IPS DF 6.9 (cell line): ENCODE results near the gene SPATA31D4.

ENCODE experiments used
- DNase-seq: peaks from one replicate; pipeline ENCODE4 v3.0.0-alpha.2; 2013; ENCODE audit warnings: low read depth, low spot score
- H3K27ac ChIP-seq: one replicate; pipeline ENCODE4 v1.5.1; 2013; ENCODE audit warnings: low read length, control low read depth
- H3K27me3 ChIP-seq: 2 replicates; pipeline ENCODE4 v1.6.1; 2013; ENCODE audit warnings: mild to moderate bottlenecking, low read length; ENCODE audit not compliant: control insufficient read depth, insufficient read depth
- H3K36me3 ChIP-seq: 2 replicates; pipeline ENCODE4 v1.6.1; 2013; ENCODE audit warnings: low read length; ENCODE audit not compliant: control insufficient read depth, insufficient read depth
- H3K4me1 ChIP-seq: 2 replicates; pipeline ENCODE4 v1.6.1; 2013; ENCODE audit warnings: low read length; ENCODE audit not compliant: control insufficient read depth, insufficient read depth
- H3K4me3 ChIP-seq: 2 replicates; pipeline ENCODE4 v1.5.1; 2013; ENCODE audit warnings: mild to moderate bottlenecking, low read length
- H3K9me3 ChIP-seq: 2 replicates; pipeline ENCODE4 v1.6.1; 2013; ENCODE audit warnings: low read length, inconsistent platforms; ENCODE audit not compliant: control insufficient read depth, insufficient read depth
- WGBS: extraction: QIAGEN DNeasy Blood & Tissue Kit; methylation state at CpG from one replicate; pipeline ENCODE4 v1.1.7; 2013; ENCODE audit warnings: mixed read lengths, missing lambda C conversion rate; ENCODE audit not compliant: insufficient read length, insufficient coverage; 5-methylcytosine and 5-hydroxymethylcytosine counted together

Gene SPATA31D4

GRCh38 chr9:81955625-81956024 lies 27.4 kb downstream of the SPATA31D4 start:
- no peaks in the 10 kb centered on the region for H3K36me3 ChIP-seq
- H3K4me1 ChIP-seq = no peaks in the 10 kb centered on the region
- H3K27me3 ChIP-seq = no peaks in the 10 kb centered on the region
- no peak overlapping the region for H3K27ac ChIP-seq
- H3K4me3 ChIP-seq = no peak overlapping the region
- H3K9me3 ChIP-seq = 0 out of 2 replicates have a peak, but pooled peaks cover 3% of the 10 kb centered on the region
- DNase-seq = no peak

DNA sequence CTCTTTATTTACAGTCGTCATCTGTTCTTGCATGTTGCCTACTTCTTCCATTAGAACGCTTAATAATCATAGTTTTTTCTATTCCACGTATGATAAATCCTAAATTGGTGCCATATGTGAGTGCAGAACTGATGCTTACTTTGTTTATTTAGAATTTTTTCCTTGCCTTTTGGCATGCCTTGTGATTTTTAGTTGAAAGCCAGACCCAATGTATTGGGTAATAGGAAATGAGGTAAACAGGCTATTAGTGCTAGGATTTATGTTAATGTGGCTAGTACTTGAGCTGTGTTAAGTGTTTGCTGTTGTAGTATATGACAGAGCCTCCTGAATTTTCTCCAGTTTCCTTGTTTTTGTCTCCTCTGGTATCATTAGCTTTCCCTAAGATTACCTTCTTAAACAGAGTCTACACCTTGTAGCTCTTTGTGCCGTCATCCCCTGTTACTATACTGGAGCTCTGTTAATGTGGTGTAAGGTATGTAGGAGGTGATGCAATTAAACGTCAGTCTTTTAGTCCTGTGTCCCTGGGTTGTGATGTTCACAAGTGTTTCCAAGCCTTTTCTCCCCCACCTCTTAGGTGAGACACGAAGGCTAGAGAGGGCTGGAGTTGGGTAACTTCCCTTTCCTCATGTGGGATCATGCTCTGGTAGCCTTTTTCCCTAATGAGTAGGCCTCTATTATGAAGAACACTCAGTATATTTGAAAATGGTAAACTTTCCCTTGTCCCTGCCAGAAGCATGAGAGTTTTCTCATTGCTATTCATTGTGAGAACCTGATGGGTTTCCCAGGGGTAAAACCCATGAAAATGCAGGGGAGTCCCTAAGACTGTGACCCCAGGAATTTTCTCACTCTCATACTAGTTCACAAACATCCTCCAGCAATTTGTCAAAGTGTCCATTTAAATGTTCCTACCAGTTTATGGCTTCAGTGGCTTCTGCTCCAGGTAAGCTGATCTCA lies 36.3 kb downstream of the SPATA31D4 start:
- Histone ChIP-seq H3K9me3 (no peaks in the 10 kb centered on the region), H3K36me3 (no peaks in the 10 kb centered on the region), H3K27me3 (no peaks in the 10 kb centered on the region), H3K4me3 (no peak overlapping the region), H3K27ac (no peak overlapping the region), H3K4me1 (no peaks in the 10 kb centered on the region)
- DNase-seq = no peak
- WGBS = no CpG with 5 or more reads among the region's 6 CpGs

DNA sequence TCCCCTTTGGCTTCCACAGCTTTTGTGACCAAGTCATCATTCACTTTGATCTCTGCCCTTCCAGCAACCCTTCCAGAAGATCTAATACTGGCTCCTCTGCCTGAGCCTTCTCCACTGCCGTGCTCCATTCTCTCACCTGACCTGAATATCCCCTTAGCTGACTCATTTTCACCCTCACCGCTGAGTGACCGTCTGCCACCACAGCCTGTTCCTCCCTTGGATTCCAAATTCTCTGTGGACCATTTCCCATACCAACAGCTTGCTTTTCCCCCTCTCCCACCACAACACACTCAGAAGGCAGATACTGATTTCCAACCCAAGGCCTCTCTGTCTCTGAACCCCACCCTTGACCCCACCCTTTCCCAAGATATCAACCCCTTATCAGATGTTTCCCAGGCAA lies 39.8 kb downstream of the SPATA31D4 start:
- DNase-seq = no peak
- H3K27me3 ChIP-seq = no peaks in the 10 kb centered on the region
- no peaks in the 10 kb centered on the region for H3K36me3 ChIP-seq
- H3K27ac ChIP-seq = no peak overlapping the region
- H3K4me1 ChIP-seq = no peaks in the 10 kb centered on the region
- H3K4me3 ChIP-seq = no peak overlapping the region
- H3K9me3 ChIP-seq = no peaks in the 10 kb centered on the region
- no CpG with 5 or more reads among the region's 3 CpGs for WGBS

- no peaks in the 10 kb centered on the region for H3K36me3 ChIP-seq
- no peak overlapping the region for H3K27ac ChIP-seq
- no peaks in the 10 kb centered on the region for H3K4me1 ChIP-seq
- H3K4me3 ChIP-seq = no peak overlapping the region
- DNase-seq = no peak
- no peaks in the 10 kb centered on the region for H3K27me3 ChIP-seq
- H3K9me3 ChIP-seq = no peaks in the 10 kb centered on the region
These were observed 41.7 kb downstream of the SPATA31D4 start for GRCh38 chr9:81969971-81970370.

GRCh38 chr9:81971727-81972126 lies 43.5 kb downstream of the SPATA31D4 start:
- no peaks in the 10 kb centered on the region for H3K27me3 ChIP-seq
- no peaks in the 10 kb centered on the region for H3K9me3 ChIP-seq
- no peak overlapping the region for H3K4me3 ChIP-seq
- no peaks in the 10 kb centered on the region for H3K36me3 ChIP-seq
- no peaks in the 10 kb centered on the region for H3K4me1 ChIP-seq
- no peak for DNase-seq
- no peak overlapping the region for H3K27ac ChIP-seq

- H3K36me3 ChIP-seq = no peaks in the 10 kb centered on the region
- WGBS = no CpG with 5 or more reads among the region's 5 CpGs
- no peaks in the 10 kb centered on the region for H3K27me3 ChIP-seq
- no peak overlapping the region for H3K4me3 ChIP-seq
- H3K4me1 ChIP-seq = no peaks in the 10 kb centered on the region
- no peak overlapping the region for H3K27ac ChIP-seq
- no peaks in the 10 kb centered on the region for H3K9me3 ChIP-seq
- no peak for DNase-seq
These were observed 46.5 kb downstream of the SPATA31D4 start for GRCh38 chr9:81974764-81975163.

- no peak overlapping the region for H3K27ac ChIP-seq
- H3K4me3 ChIP-seq = no peak overlapping the region
- no peaks in the 10 kb centered on the region for H3K36me3 ChIP-seq
- DNase-seq = no peak
- no peaks in the 10 kb centered on the region for H3K27me3 ChIP-seq
- no CpG with 5 or more reads among the region's 11 CpGs for WGBS
- no peaks in the 10 kb centered on the region for H3K9me3 ChIP-seq
- H3K4me1 ChIP-seq = no peaks in the 10 kb centered on the region
These were observed 48.1 kb downstream of the SPATA31D4 start for GRCh38 chr9:81976351-81976750.

DNA sequence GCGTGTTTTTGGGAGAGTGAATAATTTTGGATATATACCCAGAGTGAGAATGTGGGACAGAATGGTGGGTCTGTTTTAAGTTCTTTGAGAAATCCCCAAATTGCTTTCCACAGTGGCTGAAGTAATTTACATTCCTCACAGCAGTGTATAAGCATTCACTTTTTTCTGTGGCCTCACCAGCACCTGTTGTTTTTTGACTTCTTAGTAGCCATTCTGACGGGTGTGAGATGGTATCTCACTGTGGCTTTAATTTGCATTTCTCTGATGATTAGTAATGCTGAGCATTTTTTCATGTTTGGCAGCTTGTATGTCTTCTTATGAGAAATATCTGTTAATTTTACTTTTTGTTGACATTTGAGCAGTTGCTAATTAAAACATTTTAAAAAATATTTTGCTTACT lies 51.0 kb downstream of the SPATA31D4 start:
- no peaks in the 10 kb centered on the region for H3K27me3 ChIP-seq
- no peak for DNase-seq
- no peaks in the 10 kb centered on the region for H3K36me3 ChIP-seq
- WGBS = no CpG with 5 or more reads among the region's 2 CpGs
- H3K9me3 ChIP-seq = no peaks in the 10 kb centered on the region
- H3K4me3 ChIP-seq = no peak overlapping the region
- no peaks in the 10 kb centered on the region for H3K4me1 ChIP-seq
- no peak overlapping the region for H3K27ac ChIP-seq

GRCh38 chr9:81980568-81980967 lies 52.3 kb downstream of the SPATA31D4 start:
- H3K4me3 ChIP-seq = no peak overlapping the region
- DNase-seq = no peak
- no peaks in the 10 kb centered on the region for H3K36me3 ChIP-seq
- no peaks in the 10 kb centered on the region for H3K4me1 ChIP-seq
- no peaks in the 10 kb centered on the region for H3K9me3 ChIP-seq
- H3K27me3 ChIP-seq = no peaks in the 10 kb centered on the region
- H3K27ac ChIP-seq = no peak overlapping the region

- no peak overlapping the region for H3K4me3 ChIP-seq
- WGBS = no CpG with 5 or more reads among the region's 4 CpGs
- H3K36me3 ChIP-seq = no peaks in the 10 kb centered on the region
- H3K9me3 ChIP-seq = no peaks in the 10 kb centered on the region
- H3K4me1 ChIP-seq = no peaks in the 10 kb centered on the region
- H3K27me3 ChIP-seq = no peaks in the 10 kb centered on the region
- DNase-seq = no peak
- no peak overlapping the region for H3K27ac ChIP-seq
These were observed 53.7 kb downstream of the SPATA31D4 start for GRCh38 chr9:81981883-81982282.
